GM18868 (cell line): ENCODE measurements around the gene MYL7.

Experiments
- ATAC-seq: cut with Tn5 transposase; IDR thresholded peaks from one replicate; pipeline ENCODE4 v1.9.1; 2021; ENCODE audit warnings: mild to moderate bottlenecking, moderate library complexity; ENCODE audit not compliant: unreplicated experiment

The MYL7 gene

GRCh38 chr7:44112997-44113763 is 28.0 kb downstream of the MYL7 start:
- ATAC-seq = no peak

GRCh38 chr7:44112231-44112996 is 28.7 kb downstream of the MYL7 start:
- ATAC-seq = no peak

GRCh38 chr7:44111761-44112160 is 29.4 kb downstream of the MYL7 start:
- no peak for ATAC-seq

- no peak for ATAC-seq
These were observed 30.2 kb downstream of the MYL7 start for GRCh38 chr7:44110719-44111635.

GRCh38 chr7:44109991-44110390 is 31.1 kb downstream of the MYL7 start:
- ATAC-seq = no peak

GRCh38 chr7:44108768-44109750 is 32.1 kb downstream of the MYL7 start:
- ATAC-seq = no peak

- ATAC-seq = no peak
These were observed 33.0 kb downstream of the MYL7 start for GRCh38 chr7:44107961-44108767.

GRCh38 chr7:44107116-44107960 is 33.8 kb downstream of the MYL7 start:
- no peak for ATAC-seq

- no peak for ATAC-seq
These were observed 34.6 kb downstream of the MYL7 start for GRCh38 chr7:44106311-44107065.

- no peak for ATAC-seq
These were observed 35.3 kb downstream of the MYL7 start for GRCh38 chr7:44105832-44106231.

GRCh38 chr7:44104860-44105771 is 36.0 kb downstream of the MYL7 start:
- ATAC-seq = no peak

- ATAC-seq = no peak
These were observed 36.9 kb downstream of the MYL7 start, which contains the start of gene AEBP1 for GRCh38 chr7:44103923-44104859. Gene AEBP1 (plus strand): TSS chr7:44104345. CDS start chr7:44104666, 321 bp downstream.

GRCh38 chr7:44103566-44103922 is 37.6 kb downstream of the MYL7 start:
- no peak for ATAC-seq

- no peak for ATAC-seq
These were observed 38.1 kb downstream of the MYL7 start for GRCh38 chr7:44102846-44103565.
